H1 (cell line): ENCODE data around the gene KLK5. TPM values are rescaled to one million over a fixed set of nuclear protein-coding genes. Genes with fewer than 3 reads are reported as not detected.

Experiments
- BCL11A ChIP-seq, 2 experiments: IDR thresholded peaks; one replicate each; pipeline ENCODE4 v1.6.1; 2011; ENCODE audit warnings: low read depth in 2 of 2, low read length in 2 of 2, mild to moderate bottlenecking in 2 of 2
- CBX8 ChIP-seq: fragments of 300-800, 300-1000 bp; sonication (generic); IDR thresholded peaks from 2 replicates; pipeline ENCODE4 v1.7.1; 2016; ENCODE audit warnings: low read depth, low read length, borderline replicate concordance
- CHD2 ChIP-seq: IDR thresholded peaks from 2 replicates; pipeline ENCODE4 v1.6.1; 2012; ENCODE audit warnings: low read length, improper control_type of control experiment
- CHD7 ChIP-seq: fragments of 300-600 bp; sonication (generic); IDR thresholded peaks from 2 replicates; pipeline ENCODE4 v1.7.1; 2012; ENCODE audit warnings: low read length, moderate library complexity, mild to moderate bottlenecking, inconsistent platforms; ENCODE audit not compliant: insufficient replicate concordance
- FOSL1 ChIP-seq: IDR thresholded peaks from 2 replicates; pipeline ENCODE4 v1.6.1; 2011; ENCODE audit warnings: mild to moderate bottlenecking, low read depth, low read length, moderate library complexity; ENCODE audit not compliant: insufficient read depth
- GTF2F1 ChIP-seq: IDR thresholded peaks from 2 replicates; pipeline ENCODE4 v1.6.1; 2012; ENCODE audit warnings: low read depth, low read length, improper control_type of control experiment, borderline replicate concordance
- HDAC2 ChIP-seq, 2 experiments: fragments of 300-600 bp in 1 of 2; sonication (generic) in 1 of 2; IDR thresholded peaks; 2 replicates each; pipeline ENCODE4 v1.6.1; 2011 to 2012; ENCODE audit warnings: low read depth in 2 of 2, low read length in 2 of 2, mild to moderate bottlenecking in 2 of 2, moderate library complexity in 2 of 2, borderline replicate concordance in 1 of 2, inconsistent platforms in 1 of 2
- MAFK ChIP-seq: IDR thresholded peaks from 2 replicates; pipeline ENCODE4 v1.6.1; 2012; ENCODE audit warnings: low read depth, mild to moderate bottlenecking, improper control_type of control experiment, low read length
- NANOG ChIP-seq: IDR thresholded peaks from 2 replicates; pipeline ENCODE4 v1.6.1; 2011; ENCODE audit warnings: low read length, low read depth, mild to moderate bottlenecking, inconsistent platforms; ENCODE audit not compliant: insufficient read depth, poor library complexity, severe bottlenecking
- PHF8 ChIP-seq: fragments of 200-600 bp; sonication (generic); conservative IDR thresholded peaks from 2 replicates; pipeline ENCODE4 v1.7.1; 2012; ENCODE audit warnings: low read depth, mild to moderate bottlenecking, inconsistent platforms, low read length, moderate library complexity
- POLR2A ChIP-seq, 2 experiments: IDR thresholded peaks; 1 replicate in 1 of 2; 2 replicates in 1 of 2; pipeline ENCODE4 v1.6.1; 2011; ENCODE audit warnings: low read depth in 2 of 2, low read length in 2 of 2, mild to moderate bottlenecking in 2 of 2; ENCODE audit errors: control extremely low read depth in 1 of 2
- SP1 ChIP-seq: IDR thresholded peaks from 2 replicates; pipeline ENCODE4 v1.6.1; 2011; ENCODE audit warnings: low read depth, low read length
- TAF1 ChIP-seq: IDR thresholded peaks from 2 replicates; pipeline ENCODE4 v1.6.1; 2011; ENCODE audit warnings: mild to moderate bottlenecking, low read depth, low read length
- polyA plus RNA-seq, 7 experiments: library from polyadenylated mRNA; depleted of rRNA in 3 of 7; stranded (reverse) in 5 of 7; unstranded in 2 of 7; fragments of >200 nt in 5 of 7; fragments of 200-250 nt in 2 of 7; gene quantifications; 1 replicate in 5 of 7; 2 replicates in 1 of 7; 4 replicates in 1 of 7; pipeline versions ENCODE4 v1.2.1 to v1.2.3, GENCODE V29; 2011 to 2013; ENCODE audit warnings: missing spikeins in 2 of 7, mixed read lengths in 2 of 7
- total RNA-seq: library from RNA; stranded (reverse); fragmentation: NEBNext Ultra II Directional; extraction: Animal tissue kit (Norgen Biotek cat#: 25700); gene quantifications from 2 replicates; pipeline ENCODE4 v1.2.1, GENCODE V29; 2021

The KLK5 gene
- total and polyA plus RNA-seq, 2 of the 8 experiments (the other 6 are each of a cell fraction or from before 2014, with no cell fraction given), result 0.76 to 2.0 TPM

- TF ChIP-seq CHD7 (no peak), SP1 (no peak), BCL11A (IDR thresholded peaks at IDR 0.05; ENCODE audit: low read depth in 2 of 2, low read length in 2 of 2) (no peak), MAFK (no peak), FOSL1 (no peak), GTF2F1 (no peak), PHF8 (no peak), CHD2 (no peak), NANOG (no peak), HDAC2 (IDR thresholded peaks at IDR 0.05; ENCODE audit: borderline replicate concordance in 1 of 2, low read depth in 2 of 2, low read length in 2 of 2) (no peak), CBX8 (no peak), TAF1 (no peak), POLR2A (IDR thresholded peaks at IDR 0.05; ENCODE audit: control extremely low read depth in 1 of 2, low read depth in 2 of 2, low read length in 2 of 2) (no peak)
These were observed 16.5 kb upstream of the KLK5 start, which contains the start of gene KLK6 (continued) for GRCh38 chr19:50969413-50969760.
